Adrenal gland (tissue), 5 donors: ENCODE results near the gene RANBP9.

Experiments used
- POLR2A ChIP-seq, 2 donors: fragments of 450-650 bp; IDR thresholded peaks; one replicate each; pipeline ENCODE4 v1.6.1; 2017; ENCODE audit warnings: antibody characterized with exemption in 2 of 2, mild to moderate bottlenecking in 2 of 2, moderate library complexity in 1 of 2
- TF ChIP-seq, protein P1 (sequence below), 6 experiments: fragments of 450-650 bp in 4 of 6; fragments of 200-600 bp in 2 of 6; sonication (generic) in 1 of 6; IDR thresholded peaks; 1 replicate in 5 of 6; 2 replicates in 1 of 6; pipeline versions ENCODE4 v1.5.1 to v1.8.0; 2016 to 2021; ENCODE audit warnings: antibody characterized with exemption in 6 of 6, mild to moderate bottlenecking in 2 of 6, moderate library complexity in 1 of 6
- donor health status: DM: no; HTN: no; CAD: no.

DNA sequence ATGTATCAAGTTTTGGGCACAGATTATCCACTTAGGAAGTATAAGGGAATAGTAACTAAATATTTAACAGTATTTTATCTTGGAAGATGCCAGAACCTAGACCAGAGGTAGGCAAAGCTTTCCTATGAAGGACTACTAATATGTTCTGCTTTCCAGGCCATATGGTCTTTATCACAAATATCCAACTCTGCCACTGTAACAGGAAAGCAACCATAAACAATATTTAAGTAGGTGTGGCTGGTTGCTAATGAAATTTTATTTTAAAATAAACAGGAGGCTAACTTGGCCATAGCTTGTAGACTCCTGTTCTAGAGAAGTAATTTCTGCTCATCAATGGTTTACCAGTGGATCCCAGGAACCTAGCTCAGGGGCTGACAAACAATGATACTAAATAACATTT lies 57.1 kb downstream of the RANBP9 start:
- TF ChIP-seq, protein P1, sequence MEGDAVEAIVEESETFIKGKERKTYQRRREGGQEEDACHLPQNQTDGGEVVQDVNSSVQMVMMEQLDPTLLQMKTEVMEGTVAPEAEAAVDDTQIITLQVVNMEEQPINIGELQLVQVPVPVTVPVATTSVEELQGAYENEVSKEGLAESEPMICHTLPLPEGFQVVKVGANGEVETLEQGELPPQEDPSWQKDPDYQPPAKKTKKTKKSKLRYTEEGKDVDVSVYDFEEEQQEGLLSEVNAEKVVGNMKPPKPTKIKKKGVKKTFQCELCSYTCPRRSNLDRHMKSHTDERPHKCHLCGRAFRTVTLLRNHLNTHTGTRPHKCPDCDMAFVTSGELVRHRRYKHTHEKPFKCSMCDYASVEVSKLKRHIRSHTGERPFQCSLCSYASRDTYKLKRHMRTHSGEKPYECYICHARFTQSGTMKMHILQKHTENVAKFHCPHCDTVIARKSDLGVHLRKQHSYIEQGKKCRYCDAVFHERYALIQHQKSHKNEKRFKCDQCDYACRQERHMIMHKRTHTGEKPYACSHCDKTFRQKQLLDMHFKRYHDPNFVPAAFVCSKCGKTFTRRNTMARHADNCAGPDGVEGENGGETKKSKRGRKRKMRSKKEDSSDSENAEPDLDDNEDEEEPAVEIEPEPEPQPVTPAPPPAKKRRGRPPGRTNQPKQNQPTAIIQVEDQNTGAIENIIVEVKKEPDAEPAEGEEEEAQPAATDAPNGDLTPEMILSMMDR (IDR thresholded peaks at IDR 0.05) = no peak
- TF ChIP-seq POLR2A (IDR thresholded peaks at IDR 0.05) = no peak
